ENCODE results near the gene SMYD3.

DNA sequence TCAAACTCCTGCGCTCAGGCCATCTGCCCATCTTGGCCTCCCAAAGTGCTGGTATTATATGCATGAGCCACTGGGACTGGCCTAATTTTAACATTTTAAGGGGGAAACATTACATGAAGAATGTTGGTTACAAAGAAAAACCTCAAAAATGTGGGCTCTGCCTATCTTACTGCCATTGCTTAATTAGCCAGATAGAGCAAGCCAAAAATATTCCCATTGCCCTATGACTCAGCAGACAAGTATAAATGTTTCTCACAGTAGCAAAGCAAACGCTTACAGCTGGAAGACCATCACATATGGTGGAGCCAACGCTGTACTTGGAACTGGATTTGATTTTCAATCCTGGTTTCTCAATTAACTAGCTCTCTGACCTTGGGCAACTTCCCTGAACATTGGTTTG lies 502.0 kb downstream of the SMYD3 start:
- no peak for TF ChIP-seq POLR2AphosphoS5 (IDR thresholded peaks at IDR 0.05; ENCODE audit: low read depth)
- no peak for TF ChIP-seq SPI1 (IDR thresholded peaks at IDR 0.05; ENCODE audit: borderline replicate concordance, low read depth)
- TF ChIP-seq, protein P1, sequence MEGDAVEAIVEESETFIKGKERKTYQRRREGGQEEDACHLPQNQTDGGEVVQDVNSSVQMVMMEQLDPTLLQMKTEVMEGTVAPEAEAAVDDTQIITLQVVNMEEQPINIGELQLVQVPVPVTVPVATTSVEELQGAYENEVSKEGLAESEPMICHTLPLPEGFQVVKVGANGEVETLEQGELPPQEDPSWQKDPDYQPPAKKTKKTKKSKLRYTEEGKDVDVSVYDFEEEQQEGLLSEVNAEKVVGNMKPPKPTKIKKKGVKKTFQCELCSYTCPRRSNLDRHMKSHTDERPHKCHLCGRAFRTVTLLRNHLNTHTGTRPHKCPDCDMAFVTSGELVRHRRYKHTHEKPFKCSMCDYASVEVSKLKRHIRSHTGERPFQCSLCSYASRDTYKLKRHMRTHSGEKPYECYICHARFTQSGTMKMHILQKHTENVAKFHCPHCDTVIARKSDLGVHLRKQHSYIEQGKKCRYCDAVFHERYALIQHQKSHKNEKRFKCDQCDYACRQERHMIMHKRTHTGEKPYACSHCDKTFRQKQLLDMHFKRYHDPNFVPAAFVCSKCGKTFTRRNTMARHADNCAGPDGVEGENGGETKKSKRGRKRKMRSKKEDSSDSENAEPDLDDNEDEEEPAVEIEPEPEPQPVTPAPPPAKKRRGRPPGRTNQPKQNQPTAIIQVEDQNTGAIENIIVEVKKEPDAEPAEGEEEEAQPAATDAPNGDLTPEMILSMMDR (IDR thresholded peaks at IDR 0.05; ENCODE audit: insufficient read depth, low read length) = no peak
- TF ChIP-seq, protein P2, sequence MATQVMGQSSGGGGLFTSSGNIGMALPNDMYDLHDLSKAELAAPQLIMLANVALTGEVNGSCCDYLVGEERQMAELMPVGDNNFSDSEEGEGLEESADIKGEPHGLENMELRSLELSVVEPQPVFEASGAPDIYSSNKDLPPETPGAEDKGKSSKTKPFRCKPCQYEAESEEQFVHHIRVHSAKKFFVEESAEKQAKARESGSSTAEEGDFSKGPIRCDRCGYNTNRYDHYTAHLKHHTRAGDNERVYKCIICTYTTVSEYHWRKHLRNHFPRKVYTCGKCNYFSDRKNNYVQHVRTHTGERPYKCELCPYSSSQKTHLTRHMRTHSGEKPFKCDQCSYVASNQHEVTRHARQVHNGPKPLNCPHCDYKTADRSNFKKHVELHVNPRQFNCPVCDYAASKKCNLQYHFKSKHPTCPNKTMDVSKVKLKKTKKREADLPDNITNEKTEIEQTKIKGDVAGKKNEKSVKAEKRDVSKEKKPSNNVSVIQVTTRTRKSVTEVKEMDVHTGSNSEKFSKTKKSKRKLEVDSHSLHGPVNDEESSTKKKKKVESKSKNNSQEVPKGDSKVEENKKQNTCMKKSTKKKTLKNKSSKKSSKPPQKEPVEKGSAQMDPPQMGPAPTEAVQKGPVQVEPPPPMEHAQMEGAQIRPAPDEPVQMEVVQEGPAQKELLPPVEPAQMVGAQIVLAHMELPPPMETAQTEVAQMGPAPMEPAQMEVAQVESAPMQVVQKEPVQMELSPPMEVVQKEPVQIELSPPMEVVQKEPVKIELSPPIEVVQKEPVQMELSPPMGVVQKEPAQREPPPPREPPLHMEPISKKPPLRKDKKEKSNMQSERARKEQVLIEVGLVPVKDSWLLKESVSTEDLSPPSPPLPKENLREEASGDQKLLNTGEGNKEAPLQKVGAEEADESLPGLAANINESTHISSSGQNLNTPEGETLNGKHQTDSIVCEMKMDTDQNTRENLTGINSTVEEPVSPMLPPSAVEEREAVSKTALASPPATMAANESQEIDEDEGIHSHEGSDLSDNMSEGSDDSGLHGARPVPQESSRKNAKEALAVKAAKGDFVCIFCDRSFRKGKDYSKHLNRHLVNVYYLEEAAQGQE (IDR thresholded peaks at IDR 0.05; ENCODE audit: insufficient replicate concordance, low read depth) = no peak
- TF ChIP-seq GABPA (IDR thresholded peaks at IDR 0.05; ENCODE audit: low read depth) = no peak
